Left lung (tissue), 10 donors: ENCODE results near the gene C19orf38. TPM values are rescaled to one million over a fixed set of nuclear protein-coding genes. Genes with fewer than 3 reads are reported as not detected.
A peak's percentile ranks its signal among the peaks of the same experiment; 100 is the strongest.

Experiments used
- ATAC-seq: fragments of 200-7000 bp; cut with Tn5 transposase; one replicate; pipeline ENCODE4 v1.9.1; 2020; ENCODE audit warnings: moderate library complexity
- DNase-seq, 4 donors: peaks; one replicate each; pipeline ENCODE4 v3.0.0-alpha.2; 2013 to 2020
- H3K27ac ChIP-seq, 2 donors: fragments of 200-600 bp; sonication (generic) in 1 of 2; one replicate each; pipeline versions ENCODE4 v1.5.0 to v1.8.0; 2020 to 2021
- H3K27me3 ChIP-seq, 2 donors: fragments of 200-600 bp; sonication (generic) in 1 of 2; one replicate each; pipeline versions ENCODE4 v1.5.0 to v1.8.0; 2020 to 2021
- H3K36me3 ChIP-seq, 2 donors: fragments of 200-600 bp; sonication (generic) in 1 of 2; one replicate each; pipeline versions ENCODE4 v1.5.0 to v1.8.0; 2020 to 2021
- H3K4me1 ChIP-seq, 2 donors: fragments of 200-600 bp; one replicate each; pipeline ENCODE4 v1.8.0; 2021
- H3K4me3 ChIP-seq, 2 donors: fragments of 200-600 bp; sonication (generic) in 1 of 2; one replicate each; pipeline versions ENCODE4 v1.5.0 to v1.8.0; 2020 to 2021; ENCODE audit warnings: mild to moderate bottlenecking in 1 of 2
- H3K9me3 ChIP-seq, 2 donors: fragments of 200-600 bp; sonication (generic) in 1 of 2; one replicate each; pipeline versions ENCODE4 v1.5.0 to v1.8.0; 2020 to 2021
- CTCF ChIP-seq, 2 donors: fragments of 200-600 bp; sonication (generic) in 1 of 2; IDR thresholded peaks; one replicate each; pipeline versions ENCODE4 v1.5.0 to v1.8.0; 2021; ENCODE audit warnings: antibody characterized with exemption in 2 of 2
- intact Hi-C, 2 donors: fragments of 100-400 bp; cut with DNase I; formaldehyde crosslinking; loops; one replicate each; pipeline versions ENCODE4 v1.11.2 to v1.14.2; 2022
- microRNA-seq, 2 donors: library from miRNA; unstranded; fragments of <30 nt; microRNA quantifications; one replicate each; pipeline ENCODE4, GENCODE V29; 2019
- polyA plus RNA-seq, 6 donors: library from polyadenylated mRNA; unstranded; fragments of 120-200 nt; gene quantifications; one replicate each; pipeline ENCODE4 v1.2.1, GENCODE V29; 2013; ENCODE audit not compliant: insufficient read length in 6 of 6
- total RNA-seq, 2 donors: library from RNA; stranded (reverse); fragmentation: NEBNext Ultra II Directional; extraction: Animal tissue kit (Norgen Biotek cat#: 25700); gene quantifications; one replicate each; pipeline ENCODE4 v1.2.1, GENCODE V29; 2021
- donor health status: DM: no; HTN: yes; CAD: no.
- donor health status: DM: no; HTN: no; CAD: no.

The C19orf38 gene
- total and polyA plus RNA-seq, 8 donors = 2.8 to 11.8 (median 4.1) TPM

- TF ChIP-seq CTCF (IDR thresholded peaks at IDR 0.05) = no peak
- Histone ChIP-seq H3K27ac (no peak overlapping the region), H3K4me3 (no peak overlapping the region), H3K27me3 (no peaks in the 10 kb centered on the region), H3K36me3 (peaks cover 0 to 90% of the 10 kb centered on the region in 2 donors), H3K9me3 (no peaks in the 10 kb centered on the region), H3K4me1 (no peaks in the 10 kb centered on the region)
- ATAC-seq (no peak), DNase-seq (no peak)
- intact Hi-C loops = no loop called here
Measured at GRCh38 chr19:10913716-10914340, 65.6 kb downstream of the C19orf38 start.

- no peak overlapping the region for H3K27ac ChIP-seq
- H3K4me3 ChIP-seq = no peak overlapping the region
- peak; percentile 20 for ATAC-seq
- peaks cover 0 to 2% of the 10 kb centered on the region in 2 donors for H3K4me1 ChIP-seq
- no peak for TF ChIP-seq CTCF (IDR thresholded peaks at IDR 0.05)
- no peaks in the 10 kb centered on the region for H3K27me3 ChIP-seq
- H3K36me3 ChIP-seq = peaks cover 0 to 90% of the 10 kb centered on the region in 2 donors
- H3K9me3 ChIP-seq = no peaks in the 10 kb centered on the region
- intact Hi-C loops = no loop called here
- no peak for DNase-seq
Measured at GRCh38 chr19:10915130-10916091, 67.2 kb downstream of the C19orf38 start.

DNA sequence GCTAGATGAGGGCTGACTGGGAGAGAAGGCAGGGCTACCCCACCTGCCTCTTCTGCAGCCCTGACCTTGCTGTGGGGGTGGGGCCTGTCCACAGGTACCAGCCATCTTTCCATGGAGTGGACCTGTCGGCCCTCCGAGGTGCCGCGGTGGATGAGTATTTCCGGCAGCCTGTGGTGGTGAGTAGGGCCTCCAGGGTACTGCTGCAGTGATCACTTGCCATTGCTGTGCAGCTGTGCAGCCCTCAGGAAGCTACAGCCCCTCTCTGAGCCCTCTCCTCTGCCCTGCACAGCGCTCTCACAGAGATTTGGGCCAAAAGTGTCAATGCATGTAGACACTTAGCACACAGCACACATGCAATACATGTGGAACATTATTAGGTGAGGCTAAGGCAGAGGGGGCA lies 68.4 kb downstream of the C19orf38 start:
- Histone ChIP-seq H3K4me1 (peaks cover 0 to 2% of the 10 kb centered on the region in 2 donors), H3K27ac (no peak overlapping the region), H3K4me3 (no peak overlapping the region), H3K27me3 (no peaks in the 10 kb centered on the region), H3K9me3 (no peaks in the 10 kb centered on the region), H3K36me3 (peaks cover 0 to 90% of the 10 kb centered on the region in 2 donors)
- DNase-seq (no peak), ATAC-seq (no peak)
- no peak for TF ChIP-seq CTCF (IDR thresholded peaks at IDR 0.05)
- intact Hi-C loops = no loop called here

GRCh38 chr19:10918359-10918758 lies 70.1 kb downstream of the C19orf38 start:
- intact Hi-C loops = no loop called here
- H3K36me3 ChIP-seq = peaks cover 0 to 90% of the 10 kb centered on the region in 2 donors
- ATAC-seq = no peak
- H3K4me1 ChIP-seq = peaks cover 0 to 2% of the 10 kb centered on the region in 2 donors
- no peaks in the 10 kb centered on the region for H3K27me3 ChIP-seq
- no peaks in the 10 kb centered on the region for H3K9me3 ChIP-seq
- peak in 1 of 4 donors; percentile 15 for DNase-seq
- no peak overlapping the region for H3K4me3 ChIP-seq
- no peak for TF ChIP-seq CTCF (IDR thresholded peaks at IDR 0.05)
- no peak overlapping the region for H3K27ac ChIP-seq

Small RNA genes within 50 kb of the gene (microRNA-seq; reads per million reads assigned to microRNA genes)
- 0.50 to 1.8 reads per million in 2 donors for gene MIR199A1
- 1.7 to 1.8 reads per million in 2 donors for gene MIR6793

Other genes with a start within 250 kb of the C19orf38 start
- gene SLC44A2, start 222.9 kb upstream of the C19orf38 start, total RNA-seq = 100 to 1,000 TPM; 214 to 255 TPM
- 100 to 1,000 TPM; 175 to 207 (median 187) TPM for gene SLC44A2, start 222.9 kb upstream of the C19orf38 start, polyA plus RNA-seq
- 100 to 1,000 TPM; 161 to 257 TPM for gene ILF3, start 194.1 kb upstream of the C19orf38 start, total RNA-seq
- 100 to 1,000 TPM; 292 to 357 (median 305) TPM for gene ILF3, start 194.1 kb upstream of the C19orf38 start, polyA plus RNA-seq
- gene QTRT1, start 147.0 kb upstream of the C19orf38 start, total RNA-seq = 10 to 100 TPM; 29.0 to 40.9 TPM
- gene QTRT1, start 147.0 kb upstream of the C19orf38 start, polyA plus RNA-seq = 10 to 100 TPM; 38.8 to 56.2 (median 49.1) TPM
- gene DNM2, start 130.3 kb upstream of the C19orf38 start, total RNA-seq = 100 to 1,000 TPM; 195 to 268 TPM
- gene DNM2, start 130.3 kb upstream of the C19orf38 start, polyA plus RNA-seq = 100 to 1,000 TPM in 3 of 6 donors, 10 to 100 TPM in 3; 88.4 to 119 (median 99.2) TPM
- gene TMED1, start 12.2 kb upstream of the C19orf38 start, total RNA-seq = 10 to 100 TPM; 25.4 to 27.0 TPM
- 10 to 100 TPM; 41.8 to 45.3 (median 43.5) TPM for gene TMED1, start 12.2 kb upstream of the C19orf38 start, polyA plus RNA-seq
- 10 to 100 TPM; 34.4 to 37.1 TPM for gene CARM1, start 23.1 kb downstream of the C19orf38 start, total RNA-seq
- 10 to 100 TPM; 37.9 to 54.1 (median 42.5) TPM for gene CARM1, start 23.1 kb downstream of the C19orf38 start, polyA plus RNA-seq
- 10 to 100 TPM; 68.4 to 77.6 TPM for gene YIPF2, start 80.2 kb downstream of the C19orf38 start, total RNA-seq
- 10 to 100 TPM; 31.9 to 44.2 (median 35.3) TPM for gene YIPF2, start 80.2 kb downstream of the C19orf38 start, polyA plus RNA-seq
- 10 to 100 TPM; 18.8 to 19.5 TPM for gene TIMM29, start 80.4 kb downstream of the C19orf38 start, total RNA-seq
- gene TIMM29, start 80.4 kb downstream of the C19orf38 start, polyA plus RNA-seq = 10 to 100 TPM; 24.0 to 28.5 (median 26.0) TPM
- gene SMARCA4, start 112.6 kb downstream of the C19orf38 start, total RNA-seq = 100 to 1,000 TPM in 1 of 2 donors, 10 to 100 TPM in 1; 98.3 to 101 TPM
- 100 to 1,000 TPM; 144 to 168 (median 161) TPM for gene SMARCA4, start 112.6 kb downstream of the C19orf38 start, polyA plus RNA-seq
- 100 to 1,000 TPM; 212 to 310 TPM for gene LDLR, start 241.0 kb downstream of the C19orf38 start, total RNA-seq
- 10 to 100 TPM; 10.4 to 43.8 (median 28.7) TPM for gene LDLR, start 241.0 kb downstream of the C19orf38 start, polyA plus RNA-seq